Parathyroid adenoma (tissue), 2 donors: ENCODE results near the gene FRMPD2.

ENCODE experiments used
- H2AFZ ChIP-seq: fragments of 300-600 bp; sonication (generic); one replicate; pipeline ENCODE4 v1.7.0; 2017; ENCODE audit warnings: antibody characterized with exemption, mild to moderate bottlenecking
- H3K27ac ChIP-seq: fragments of 300-600 bp; sonication (generic); one replicate; pipeline ENCODE4 v1.7.0; 2017
- H3K27me3 ChIP-seq: fragments of 300-600 bp; sonication (generic); one replicate; pipeline ENCODE4 v1.7.0; 2017; ENCODE audit warnings: low read length; ENCODE audit not compliant: control insufficient read depth, insufficient read depth
- H3K36me3 ChIP-seq: fragments of 300-600 bp; sonication (generic); one replicate; pipeline ENCODE4 v1.7.0; 2017; ENCODE audit warnings: low read length; ENCODE audit not compliant: control insufficient read depth, insufficient read depth
- H3K4me1 ChIP-seq: fragments of 300-600 bp; sonication (generic); one replicate; pipeline ENCODE4 v1.7.0; 2017; ENCODE audit warnings: control low read depth
- H3K4me2 ChIP-seq: fragments of 300-600 bp; sonication (generic); one replicate; pipeline ENCODE4 v1.7.0; 2017; ENCODE audit warnings: low read length
- H3K4me3 ChIP-seq: fragments of 300-600 bp; sonication (generic); one replicate; pipeline ENCODE4 v1.7.0; 2017; ENCODE audit warnings: low read depth, low read length
- H3K79me2 ChIP-seq: fragments of 300-600 bp; sonication (generic); one replicate; pipeline ENCODE4 v1.7.0; 2017; ENCODE audit warnings: control low read depth
- H3K9ac ChIP-seq: fragments of 300-600 bp; sonication (generic); one replicate; pipeline ENCODE4 v1.7.0; 2017; ENCODE audit warnings: mild to moderate bottlenecking
- H3K9me3 ChIP-seq: fragments of 300-600 bp; sonication (generic); one replicate; pipeline ENCODE4 v1.7.0; 2017; ENCODE audit warnings: low read length; ENCODE audit not compliant: control insufficient read depth
- CTCF ChIP-seq: fragments of 300-600 bp; sonication (generic); IDR thresholded peaks from one replicate; pipeline ENCODE4 v1.7.0; 2017; ENCODE audit warnings: antibody characterized with exemption, mild to moderate bottlenecking
- donor health status: primary hyperparathyroidism.

Gene FRMPD2

GRCh38 chr10:48274636-48275035 is at the start of gene FRMPD2:
Gene FRMPD2 (minus strand): TSS chr10:48274696. CDS start chr10:48274567, 129 bp downstream.
- H3K27ac ChIP-seq: no peak within 1 kb of the TSS
- H3K36me3 ChIP-seq: no peaks in the 10 kb centered on the region
- no peak within 1 kb of the TSS for H2AFZ ChIP-seq
- no peaks in the 10 kb centered on the region for H3K79me2 ChIP-seq
- H3K9ac ChIP-seq: no peak within 1 kb of the TSS
- no peak within 1 kb of the TSS for H3K4me2 ChIP-seq
- no peaks in the 10 kb centered on the region for H3K9me3 ChIP-seq
- TF ChIP-seq CTCF: no peak
- no peaks in the 10 kb centered on the region for H3K27me3 ChIP-seq
- no peak within 1 kb of the TSS for H3K4me3 ChIP-seq
- no peaks in the 10 kb centered on the region for H3K4me1 ChIP-seq

- Histone ChIP-seq H3K4me3 (no peak overlapping the region), H3K9ac (no peak overlapping the region), H3K4me1 (peaks cover 13% of the 10 kb centered on the region), H3K9me3 (no peaks in the 10 kb centered on the region), H2AFZ (no peak overlapping the region), H3K36me3 (no peaks in the 10 kb centered on the region), H3K27ac (no peak overlapping the region), H3K4me2 (no peak overlapping the region), H3K27me3 (no peaks in the 10 kb centered on the region), H3K79me2 (peaks cover 56% of the 10 kb centered on the region)
- no peak for TF ChIP-seq CTCF
These were observed 47.5 kb upstream of the FRMPD2 start for GRCh38 chr10:48322017-48322416.

- TF ChIP-seq CTCF: no peak
- no peak overlapping the region for H2AFZ ChIP-seq
These were observed 43.0 kb upstream of the FRMPD2 start for GRCh38 chr10:48317321-48317990.

GRCh38 chr10:48316236-48316635 is 41.7 kb upstream of the FRMPD2 start:
- TF ChIP-seq CTCF: no peak
- Histone ChIP-seq H3K27me3 (no peaks in the 10 kb centered on the region), H3K79me2 (peaks cover 54% of the 10 kb centered on the region), H3K36me3 (no peaks in the 10 kb centered on the region), H3K4me2 (no peak overlapping the region), H3K9ac (no peak overlapping the region), H3K4me3 (no peak overlapping the region), H2AFZ (no peak overlapping the region), H3K9me3 (no peaks in the 10 kb centered on the region), H3K4me1 (peaks cover 16% of the 10 kb centered on the region), H3K27ac (no peak overlapping the region)

More at GRCh38 chr10:48317321-48317990, 43.0 kb upstream of the FRMPD2 start:
- Histone ChIP-seq H3K79me2 (peaks cover 54% of the 10 kb centered on the region), H3K27ac (no peak overlapping the region), H3K4me2 (peak overlapping the region; percentile 4), H3K4me1 (peaks cover 16% of the 10 kb centered on the region), H3K4me3 (no peak overlapping the region), H3K9me3 (no peaks in the 10 kb centered on the region), H3K9ac (no peak overlapping the region), H3K36me3 (no peaks in the 10 kb centered on the region), H3K27me3 (no peaks in the 10 kb centered on the region)

GRCh38 chr10:48314107-48314506 is 39.6 kb upstream of the FRMPD2 start:
- H3K9me3 ChIP-seq: no peaks in the 10 kb centered on the region
- H3K4me2 ChIP-seq: no peak overlapping the region
- no peak overlapping the region for H3K27ac ChIP-seq
- H3K4me1 ChIP-seq: peaks cover 19% of the 10 kb centered on the region
- no peak overlapping the region for H3K9ac ChIP-seq
- H3K4me3 ChIP-seq: no peak overlapping the region
- H3K27me3 ChIP-seq: no peaks in the 10 kb centered on the region
- no peak for TF ChIP-seq CTCF
- peaks cover 63% of the 10 kb centered on the region for H3K79me2 ChIP-seq
- no peak overlapping the region for H2AFZ ChIP-seq
- no peaks in the 10 kb centered on the region for H3K36me3 ChIP-seq
